K562 (cell line): ENCODE data around the gene PNMT. TPM values are rescaled to one million over a fixed set of nuclear protein-coding genes. Genes with fewer than 3 reads are reported as not detected.

Experiments used
- ATAC-seq: fragments of 200-7000 bp; cut with Tn5 transposase; 3 replicates; pipeline ENCODE4 v1.9.1; 2020; ENCODE audit warnings: moderate library complexity
- BruUV-seq: library from RNA; stranded (reverse); fragments of 400-500 nt; replicated peaks from 2 replicates; lab custom pipeline; 2021; lab: Mats Ljungman, UMichigan
- CTCF ChIA-PET: fragments of 300-600 bp; formaldehyde crosslinking; extraction: SDS; loops from one replicate; lab custom pipeline; 2021; ENCODE audit warnings: low intra/inter-chr PET ratio; lab: Yijun Ruan, JAX
- POLR2A ChIA-PET: fragments of 300-600, 350-650 bp; sonication (Branson Sonifier 250); formaldehyde crosslinking; extraction: SDS; loops from one replicate; lab custom pipeline; 2021; ENCODE audit warnings: antibody characterized with exemption, inconsistent platforms; lab: Yijun Ruan, JAX
- DNase-seq, 4 experiments: peaks; one replicate each; pipeline versions ENCODE4 v3.0.0 to v3.0.0-alpha.2; 2011 to 2018; ENCODE audit warnings: low spot score in 3 of 4, mixed read lengths in 3 of 4; ENCODE audit errors: extremely low read depth in 1 of 4
- FAIRE-seq: peaks from 2 replicates; lab custom pipeline; 2011; peaks lifted over from hg19 to GRCh38; lab: Jason Lieb, UNC
- H2AFZ ChIP-seq: 2 replicates; pipeline ENCODE4 v1.6.0; 2011; ENCODE audit warnings: low read depth, low read length, control low read depth, inconsistent platforms
- H3K27ac ChIP-seq: fragments of 200-600 bp; 3 replicates; pipeline ENCODE4 v1.8.0; 2011; ENCODE audit warnings: low read depth, mild to moderate bottlenecking, control low read depth, inconsistent platforms, low read length, moderate library complexity, mixed read lengths; ENCODE audit errors: extremely low read depth
- H3K27me3 ChIP-seq, 2 experiments: fragments of 300-600 bp in 1 of 2; 2 replicates in 1 of 2; 3 replicates in 1 of 2; pipeline versions ENCODE4 v1.6.0 to v1.8.0; 2011; ENCODE audit warnings: inconsistent platforms in 2 of 2, low read length in 2 of 2, mild to moderate bottlenecking in 1 of 2, mixed read lengths in 1 of 2, moderate library complexity in 1 of 2; ENCODE audit not compliant: control insufficient read depth in 2 of 2, insufficient read depth in 2 of 2
- H3K36me3 ChIP-seq: fragments of 300-600 bp; 3 replicates; pipeline ENCODE4 v1.8.0; 2011; ENCODE audit warnings: mild to moderate bottlenecking, low read length, inconsistent platforms; ENCODE audit not compliant: control insufficient read depth, insufficient read depth
- H3K4me1 ChIP-seq, 2 experiments: fragments of 200-600 bp in 1 of 2; replicated peaks in 1 of 2; 2 replicates in 1 of 2; 3 replicates in 1 of 2; pipeline versions ENCODE4 v1.5.1 to v1.8.0; 2011; ENCODE audit warnings: inconsistent platforms in 2 of 2, low read length in 2 of 2, mild to moderate bottlenecking in 1 of 2, mixed read lengths in 1 of 2, moderate library complexity in 1 of 2; ENCODE audit not compliant: control insufficient read depth in 2 of 2, insufficient read depth in 2 of 2
- H3K4me2 ChIP-seq: 2 replicates; pipeline ENCODE4 v1.6.1; 2011; ENCODE audit warnings: low read length, control low read depth, inconsistent platforms, mixed read lengths; ENCODE audit not compliant: insufficient read depth
- H3K4me3 ChIP-seq: fragments of 200-600 bp; sonication (generic), shearing (Covaris generic); 2 replicates; pipeline ENCODE4 v1.5.1; 2016; ENCODE audit warnings: control low read depth, inconsistent platforms
- H3K79me2 ChIP-seq: fragments of 200-600 bp; 3 replicates; pipeline ENCODE4 v1.8.0; 2011; ENCODE audit warnings: low read length, inconsistent platforms; ENCODE audit not compliant: control insufficient read depth, insufficient read depth
- H3K9ac ChIP-seq, 2 experiments: 2 replicates each; pipeline versions ENCODE4 v1.6.0 to v1.6.1; 2011; ENCODE audit warnings: low read depth in 2 of 2, low read length in 2 of 2, control low read depth in 1 of 2, inconsistent platforms in 1 of 2, mild to moderate bottlenecking in 1 of 2, mixed read lengths in 1 of 2; ENCODE audit not compliant: insufficient read depth in 1 of 2
- H3K9me1 ChIP-seq: one replicate; pipeline ENCODE4 v1.6.0; 2011; ENCODE audit warnings: inconsistent platforms, mild to moderate bottlenecking, low read length, moderate library complexity; ENCODE audit not compliant: control insufficient read depth, insufficient read depth
- H3K9me3 ChIP-seq: replicated peaks from 2 replicates; pipeline ENCODE4 v1.5.1; 2011; ENCODE audit warnings: low read depth, low read length, inconsistent platforms; ENCODE audit not compliant: control insufficient read depth, insufficient read depth
- H4K20me1 ChIP-seq: replicated peaks from 2 replicates; pipeline ENCODE4 v1.6.1; 2011; ENCODE audit warnings: low read length, inconsistent platforms, mixed read lengths; ENCODE audit not compliant: control insufficient read depth, insufficient read depth
- ZNF263 ChIP-seq: sonication (generic); formaldehyde crosslinking; IDR thresholded peaks from 2 replicates; pipeline ENCODE4 v1.8.0; 2022; ENCODE audit warnings: mild to moderate bottlenecking, missing genetic modification reagents, borderline replicate concordance
- WGBS: fragments of 100-300 bp; shearing (Covaris generic); methylation state at CpG from one replicate; pipeline ENCODE4 v1.1.6; 2016; ENCODE audit warnings: low coverage, mixed read lengths; ENCODE audit not compliant: insufficient coverage; ENCODE audit errors: missing lambda C conversion rate; 5-methylcytosine and 5-hydroxymethylcytosine counted together
- in situ Hi-C: fragments of 300-500 bp; cut with MboI; formaldehyde crosslinking; loops from 4 replicates; pipeline ENCODE4 v1.15.0; 2018; ENCODE audit warnings: inconsistent platforms, mixed read lengths
- intact Hi-C: fragments of 100-400 bp; cut with micrococcal nuclease; formaldehyde crosslinking; loops from 2 replicates; pipeline ENCODE4 v1.14.2; 2022
- polyA plus RNA-seq, 8 experiments: library from polyadenylated mRNA; depleted of rRNA in 4 of 8; stranded (reverse) in 5 of 8; unstranded in 3 of 8; fragments of >200 nt; fragmentation: Nextera tagmentation in 2 of 8; fragmentation: Illumina TruSeq in 1 of 8; extraction: Ambion mirVana in 2 of 8; extraction: Trizol in 1 of 8; gene quantifications; 2 replicates each; pipeline versions ENCODE4 v1.2.1 to v1.2.3, GENCODE V29; 2011 to 2014; ENCODE audit warnings: inconsistent platforms in 1 of 8, missing spikeins in 1 of 8
- total RNA-seq, 7 experiments: library from RNA; depleted of rRNA in 6 of 7; stranded (reverse); fragments of >200 nt in 6 of 7; fragmentation: Illumina TruSeq in 2 of 7; extraction: Trizol in 2 of 7; gene quantifications; 2 replicates each; pipeline versions ENCODE4 v1.2.1 to v1.2.3, GENCODE V29; 2011 to 2021; ENCODE audit warnings: low replicate concordance in 1 of 7
- TF ChIP-seq, protein P1 (sequence below): sonication (generic); formaldehyde crosslinking; IDR thresholded peaks from 2 replicates; pipeline ENCODE4 v1.8.0; 2023; ENCODE audit warnings: mild to moderate bottlenecking, missing genetic modification reagents

The PNMT gene
- total and polyA plus RNA-seq, 9 of the 15 experiments (the other 6 are each of a cell fraction or from before 2014, with no cell fraction given) = 0.55 to 18.1 (median 5.8) TPM

DNA sequence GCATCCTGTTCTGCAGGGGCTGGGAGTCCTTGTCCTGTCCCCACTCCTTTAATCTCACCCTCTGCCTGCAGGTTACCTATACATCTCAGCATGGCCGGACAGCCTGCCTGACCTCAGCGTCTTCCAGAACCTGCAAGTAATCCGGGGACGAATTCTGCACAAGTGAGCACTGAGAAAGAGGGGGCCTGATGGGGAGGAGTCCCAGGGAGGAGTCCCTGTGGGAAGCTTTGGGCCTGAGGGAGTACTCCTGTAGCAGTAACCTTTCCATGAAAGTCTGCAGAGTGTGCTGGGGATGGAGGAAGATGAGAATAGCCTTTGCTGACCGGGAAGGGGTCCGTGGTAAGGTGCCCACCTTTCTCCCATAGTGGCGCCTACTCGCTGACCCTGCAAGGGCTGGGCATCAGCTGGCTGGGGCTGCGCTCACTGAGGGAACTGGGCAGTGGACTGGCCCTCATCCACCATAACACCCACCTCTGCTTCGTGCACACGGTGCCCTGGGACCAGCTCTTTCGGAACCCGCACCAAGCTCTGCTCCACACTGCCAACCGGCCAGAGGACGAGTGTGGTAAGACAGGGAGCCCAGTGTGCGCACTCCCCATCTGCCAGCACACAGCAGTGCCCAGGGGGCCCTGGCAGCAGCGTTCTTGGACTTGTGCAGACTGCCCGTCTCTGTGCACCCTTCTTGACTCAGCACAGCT lies 47.3 kb downstream of the PNMT start:
- Histone ChIP-seq H3K4me1 (peaks cover 0 to 13% of the 10 kb centered on the region in 2 experiments; a peak in 2 of 5 replicates), H3K27me3 (no peaks in the 10 kb centered on the region), H3K4me3 (no peak overlapping the region), H3K27ac (no peak overlapping the region), H3K9me1 (no peaks in the 10 kb centered on the region), H4K20me1 (no peaks in the 10 kb centered on the region), H3K4me2 (no peak overlapping the region), H3K79me2 (no peaks in the 10 kb centered on the region), H3K9me3 (no peaks in the 10 kb centered on the region), H2AFZ (no peak overlapping the region), H3K9ac (peak overlapping the region in 1 of 2 experiments; percentile 47; a peak in 2 of 4 replicates), H3K36me3 (no peaks in the 10 kb centered on the region)
- no peak for FAIRE-seq
- ChIA-PET POLR2A (interaction anchor here (1.0 kb wide), 1 partner anchor 27 kb away, joined by 3 read pairs; the partner anchor contains the start of gene PGAP3), CTCF (no interaction called here)
- TF ChIP-seq, protein P1, sequence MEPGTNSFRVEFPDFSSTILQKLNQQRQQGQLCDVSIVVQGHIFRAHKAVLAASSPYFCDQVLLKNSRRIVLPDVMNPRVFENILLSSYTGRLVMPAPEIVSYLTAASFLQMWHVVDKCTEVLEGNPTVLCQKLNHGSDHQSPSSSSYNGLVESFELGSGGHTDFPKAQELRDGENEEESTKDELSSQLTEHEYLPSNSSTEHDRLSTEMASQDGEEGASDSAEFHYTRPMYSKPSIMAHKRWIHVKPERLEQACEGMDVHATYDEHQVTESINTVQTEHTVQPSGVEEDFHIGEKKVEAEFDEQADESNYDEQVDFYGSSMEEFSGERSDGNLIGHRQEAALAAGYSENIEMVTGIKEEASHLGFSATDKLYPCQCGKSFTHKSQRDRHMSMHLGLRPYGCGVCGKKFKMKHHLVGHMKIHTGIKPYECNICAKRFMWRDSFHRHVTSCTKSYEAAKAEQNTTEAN (CRISPR knock-in tag) = no peak
- TF ChIP-seq ZNF263 (CRISPR knock-in tag) = peak; percentile 56
- ATAC-seq = no peak
- in situ Hi-C loops = no loop called here
- no peak for DNase-seq
- intact Hi-C loops = no loop called here
- 40% methylated on average over 17 of the region's 18 CpGs for WGBS
- no TSS peak for BruUV-seq
